Endodermal cell (in vitro differentiated cells): ENCODE data around the gene NDST4. TPM values are rescaled to one million over a fixed set of nuclear protein-coding genes. Genes with fewer than 3 reads are reported as not detected.
"Not testable (repeated sequence)": the region's sequence is repeated elsewhere in the genome, so short reads cannot be mapped to it uniquely, and the experiment has no call there.

Experiments used
- DNase-seq: peaks from one replicate; pipeline ENCODE4 v3.0.0-alpha.2; 2017
- H3K27ac ChIP-seq: 2 replicates; pipeline ENCODE4 v1.5.1; 2013; ENCODE audit warnings: mild to moderate bottlenecking, low read depth, low read length, moderate library complexity
- H3K27me3 ChIP-seq: 2 replicates; pipeline ENCODE4 v1.6.1; 2013; ENCODE audit warnings: mild to moderate bottlenecking, low read length, moderate library complexity; ENCODE audit not compliant: insufficient read depth, control insufficient read depth, poor library complexity, severe bottlenecking
- H3K36me3 ChIP-seq: 2 replicates; pipeline ENCODE4 v1.7.0; 2013; ENCODE audit warnings: mild to moderate bottlenecking, low read length, moderate library complexity; ENCODE audit not compliant: control insufficient read depth, insufficient read depth
- H3K4me1 ChIP-seq: one replicate; pipeline ENCODE4 v1.7.0; 2013; ENCODE audit warnings: low read length; ENCODE audit not compliant: control insufficient read depth, insufficient read depth
- H3K4me3 ChIP-seq: 2 replicates; pipeline ENCODE4 v1.5.1; 2013; ENCODE audit warnings: mild to moderate bottlenecking, low read length, moderate library complexity
- H3K9ac ChIP-seq: 2 replicates; pipeline ENCODE4 v1.6.1; 2013; ENCODE audit warnings: mild to moderate bottlenecking, low read length, moderate library complexity; ENCODE audit not compliant: poor library complexity, severe bottlenecking; ENCODE audit errors: extremely low read depth
- H3K9me3 ChIP-seq: 2 replicates; pipeline ENCODE4 v1.6.1; 2013; ENCODE audit warnings: mild to moderate bottlenecking, low read length, moderate library complexity; ENCODE audit not compliant: control insufficient read depth
- H3K27ac Mint-ChIP-seq: 2 replicates; pipeline ENCODE4 v1.8.0; 2020; ENCODE audit warnings: mixed read lengths
- H3K27me3 Mint-ChIP-seq: 2 replicates; pipeline ENCODE4 v1.8.0; 2021; ENCODE audit warnings: mild to moderate bottlenecking, mixed read lengths; ENCODE audit not compliant: insufficient read depth
- H3K36me3 Mint-ChIP-seq: 2 replicates; pipeline ENCODE4 v1.8.0; 2020; ENCODE audit warnings: low read depth, mixed read lengths
- H3K4me1 Mint-ChIP-seq: 2 replicates; pipeline ENCODE4 v1.8.0; 2020; ENCODE audit warnings: mixed read lengths
- H3K4me3 Mint-ChIP-seq: 2 replicates; pipeline ENCODE4 v1.8.0; 2020; ENCODE audit warnings: mild to moderate bottlenecking, moderate library complexity, mixed read lengths
- H3K9me3 Mint-ChIP-seq: 2 replicates; pipeline ENCODE4 v1.8.0; 2020; ENCODE audit warnings: mild to moderate bottlenecking, mixed read lengths
- WGBS, 2 experiments: methylation state at CpG; one replicate each; pipeline versions ENCODE4 v1.1.5 to v1.1.7; 2013; ENCODE audit warnings: missing lambda C conversion rate in 2 of 2, mixed read lengths in 1 of 2; ENCODE audit not compliant: insufficient coverage in 1 of 2, insufficient read length in 1 of 2; 5-methylcytosine and 5-hydroxymethylcytosine counted together
- total RNA-seq, 2 donors: library from RNA; stranded (reverse); fragmentation: NEBNext Ultra II Directional in 1 of 2; extraction: Animal tissue kit (Norgen Biotek cat#: 25700) in 1 of 2; gene quantifications; 2 replicates in 1 of 2; 3 replicates in 1 of 2; pipeline ENCODE4 v1.2.1, GENCODE V29; 2021
- TF ChIP-seq, protein P1 (sequence below): fragments of 200-600 bp; sonication (generic); conservative IDR thresholded peaks from 2 replicates; pipeline ENCODE4 v1.5.0; 2021; ENCODE audit warnings: antibody characterized with exemption, mild to moderate bottlenecking

Gene NDST4
- total RNA-seq, 2 donors from 2014 or later: 0.31 TPM; not detected in 1

DNA sequence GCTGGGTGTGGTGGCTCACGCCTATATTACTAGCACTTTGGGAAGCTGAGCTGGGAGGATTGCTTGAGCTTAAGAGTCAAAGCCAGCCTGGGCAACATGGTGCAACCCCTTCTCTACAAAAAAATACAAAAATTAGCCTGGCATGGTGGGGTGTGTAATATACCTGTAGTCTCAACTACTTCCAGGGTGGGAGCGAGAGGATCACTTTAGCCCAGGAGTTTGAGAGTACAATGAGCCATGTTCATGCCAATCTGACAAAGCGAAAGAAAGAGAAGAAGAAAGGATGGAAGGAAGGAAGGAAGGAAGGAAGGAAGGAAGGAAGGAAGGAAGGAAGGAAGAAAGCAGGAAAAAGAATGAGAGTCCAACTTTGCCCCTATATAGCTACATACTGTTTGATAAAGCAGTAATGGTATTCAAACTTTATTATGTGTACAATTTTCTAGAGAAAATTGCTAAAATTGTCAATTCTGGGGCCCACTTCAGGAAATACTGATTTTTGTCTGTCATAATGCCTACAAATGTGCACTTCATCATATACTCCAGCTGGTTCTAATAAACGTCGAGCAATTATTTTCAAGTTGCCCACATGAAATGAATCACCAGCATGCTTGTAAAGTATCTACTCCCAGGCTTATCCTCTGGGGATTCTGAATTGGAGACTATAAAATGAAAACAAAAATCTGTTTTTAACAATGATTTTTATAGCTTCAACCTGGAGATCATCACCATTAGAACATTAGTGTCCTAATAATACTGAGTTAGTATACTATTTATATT is 132.3 kb downstream of the NDST4 start:
- H3K36me3 ChIP-seq: no peaks in the 10 kb centered on the region
- no peak overlapping the region for H3K4me3 Mint-ChIP-seq
- no peak overlapping the region for H3K27ac Mint-ChIP-seq
- peaks cover 4% of the 10 kb centered on the region for H3K4me1 Mint-ChIP-seq
- no peaks in the 10 kb centered on the region for H3K4me1 ChIP-seq
- no peak overlapping the region for H3K27ac ChIP-seq
- H3K9me3 Mint-ChIP-seq: peaks cover 12% of the 10 kb centered on the region
- no peaks in the 10 kb centered on the region for H3K36me3 Mint-ChIP-seq
- 91 to 97% methylated on average over 4 to 5 of the region's 5 CpGs for WGBS, 2 experiments
- DNase-seq: no peak
- H3K9ac ChIP-seq: no peak overlapping the region
- no peaks in the 10 kb centered on the region for H3K9me3 ChIP-seq
- no peaks in the 10 kb centered on the region for H3K27me3 Mint-ChIP-seq
- no peaks in the 10 kb centered on the region for H3K27me3 ChIP-seq
- TF ChIP-seq, protein P1, sequence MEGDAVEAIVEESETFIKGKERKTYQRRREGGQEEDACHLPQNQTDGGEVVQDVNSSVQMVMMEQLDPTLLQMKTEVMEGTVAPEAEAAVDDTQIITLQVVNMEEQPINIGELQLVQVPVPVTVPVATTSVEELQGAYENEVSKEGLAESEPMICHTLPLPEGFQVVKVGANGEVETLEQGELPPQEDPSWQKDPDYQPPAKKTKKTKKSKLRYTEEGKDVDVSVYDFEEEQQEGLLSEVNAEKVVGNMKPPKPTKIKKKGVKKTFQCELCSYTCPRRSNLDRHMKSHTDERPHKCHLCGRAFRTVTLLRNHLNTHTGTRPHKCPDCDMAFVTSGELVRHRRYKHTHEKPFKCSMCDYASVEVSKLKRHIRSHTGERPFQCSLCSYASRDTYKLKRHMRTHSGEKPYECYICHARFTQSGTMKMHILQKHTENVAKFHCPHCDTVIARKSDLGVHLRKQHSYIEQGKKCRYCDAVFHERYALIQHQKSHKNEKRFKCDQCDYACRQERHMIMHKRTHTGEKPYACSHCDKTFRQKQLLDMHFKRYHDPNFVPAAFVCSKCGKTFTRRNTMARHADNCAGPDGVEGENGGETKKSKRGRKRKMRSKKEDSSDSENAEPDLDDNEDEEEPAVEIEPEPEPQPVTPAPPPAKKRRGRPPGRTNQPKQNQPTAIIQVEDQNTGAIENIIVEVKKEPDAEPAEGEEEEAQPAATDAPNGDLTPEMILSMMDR: no peak
- no peak overlapping the region for H3K4me3 ChIP-seq

DNA sequence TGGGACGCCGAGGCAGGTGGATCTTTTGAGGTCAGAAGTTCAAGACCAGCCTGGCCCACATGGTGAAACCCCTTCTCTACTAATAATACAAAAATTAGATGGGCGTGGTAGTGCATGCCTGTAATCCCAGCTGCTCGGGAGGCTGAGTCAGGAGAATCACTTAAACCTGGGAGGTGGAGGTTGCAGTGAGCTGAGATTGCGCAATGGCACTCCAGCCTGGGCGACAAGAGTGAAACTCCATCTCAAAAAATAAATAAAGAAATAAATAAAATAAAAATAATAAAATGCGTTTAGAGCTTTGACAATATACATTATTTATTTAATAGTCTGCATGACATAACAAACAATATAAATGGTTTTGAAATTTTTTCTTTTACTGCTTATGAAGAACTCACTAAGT is 133.0 kb downstream of the NDST4 start:
- not testable (repeated sequence) for H3K27ac ChIP-seq, H3K36me3 Mint-ChIP-seq, H3K4me3 ChIP-seq, H3K4me1 ChIP-seq, H3K36me3 ChIP-seq, H3K4me1 Mint-ChIP-seq, H3K9ac ChIP-seq, H3K9me3 ChIP-seq, DNase-seq, H3K27me3 ChIP-seq, H3K27me3 Mint-ChIP-seq, H3K4me3 Mint-ChIP-seq, H3K27ac Mint-ChIP-seq
- WGBS, 2 experiments: 91% methylated on average over 4 of the region's 7 CpGs; no CpG with 5 or more reads in 1 of the 2 experiments
- H3K9me3 Mint-ChIP-seq: peaks cover 12% of the 10 kb centered on the region

DNA sequence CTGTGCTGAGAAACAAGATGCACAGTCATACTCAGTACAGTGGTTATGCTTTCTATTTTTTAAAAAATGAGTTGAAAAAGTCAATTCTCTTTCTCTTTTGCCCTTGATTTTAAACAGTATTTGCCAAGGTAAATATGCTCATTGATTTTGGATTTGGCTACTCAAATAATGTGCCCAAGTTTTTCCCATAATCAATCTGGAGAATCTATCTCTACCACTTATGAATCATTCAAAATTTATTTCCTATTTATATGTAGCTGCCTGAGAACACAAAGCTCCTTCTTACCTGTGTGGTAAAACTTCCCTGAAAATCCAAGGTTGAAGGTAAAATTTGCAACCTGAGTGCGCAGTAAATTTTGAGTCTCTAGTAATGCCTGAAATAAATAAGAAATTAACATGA is 136.5 kb downstream of the NDST4 start:
- WGBS, 2 experiments: 83 to 97% methylated on average over 1 of the region's 1 CpG
- H3K27me3 ChIP-seq: no peaks in the 10 kb centered on the region
- TF ChIP-seq, protein P1: no peak
- Mint-ChIP-seq H3K27me3 (no peaks in the 10 kb centered on the region), H3K36me3 (no peaks in the 10 kb centered on the region), H3K4me1 (peaks cover 5% of the 10 kb centered on the region), H3K27ac (no peak overlapping the region), H3K4me3 (no peak overlapping the region), H3K9me3 (no peaks in the 10 kb centered on the region)
- H3K4me3 ChIP-seq: no peak overlapping the region
- H3K27ac ChIP-seq: no peak overlapping the region
- H3K4me1 ChIP-seq: no peaks in the 10 kb centered on the region
- no peak overlapping the region for H3K9ac ChIP-seq
- no peak for DNase-seq
- H3K9me3 ChIP-seq: no peaks in the 10 kb centered on the region
- H3K36me3 ChIP-seq: no peaks in the 10 kb centered on the region

DNA sequence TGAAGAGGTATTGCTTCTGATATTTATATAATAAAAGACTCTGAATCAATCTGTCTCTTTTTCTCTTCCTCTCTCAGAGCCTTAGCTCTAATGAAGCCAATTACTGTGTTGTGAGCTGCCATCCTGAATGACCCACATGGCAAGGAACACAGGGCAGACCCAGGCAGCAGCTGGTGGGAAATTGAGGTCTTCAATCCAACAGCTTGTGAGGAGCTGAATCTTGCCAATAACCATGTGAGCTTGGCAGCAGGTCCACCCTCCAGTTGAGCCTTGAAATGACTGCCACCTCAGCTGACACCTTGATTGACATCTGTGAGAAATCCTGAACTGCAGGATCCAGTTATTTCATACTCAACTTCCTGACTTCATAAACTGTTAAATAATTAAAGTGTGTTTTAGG is 149.4 kb downstream of the NDST4 start:
- H3K27ac ChIP-seq: no peak overlapping the region
- H3K27ac Mint-ChIP-seq: no peak overlapping the region
- DNase-seq: no peak
- H3K9me3 Mint-ChIP-seq: peaks cover 9% of the 10 kb centered on the region
- H3K36me3 Mint-ChIP-seq: no peaks in the 10 kb centered on the region
- H3K27me3 ChIP-seq: no peaks in the 10 kb centered on the region
- TF ChIP-seq, protein P1: no peak
- H3K4me3 ChIP-seq: no peak overlapping the region
- peaks cover 5% of the 10 kb centered on the region for H3K9me3 ChIP-seq
- no peaks in the 10 kb centered on the region for H3K27me3 Mint-ChIP-seq
- H3K4me3 Mint-ChIP-seq: no peak overlapping the region
- H3K4me1 Mint-ChIP-seq: peaks cover 7% of the 10 kb centered on the region
- H3K9ac ChIP-seq: no peak overlapping the region
- H3K36me3 ChIP-seq: no peaks in the 10 kb centered on the region
- no peaks in the 10 kb centered on the region for H3K4me1 ChIP-seq
